Large intestine (tissue), 3 donors: ENCODE results near the gene DPP6. TPM values are rescaled to one million over a fixed set of nuclear protein-coding genes. Genes with fewer than 3 reads are reported as not detected.

ENCODE experiments used
- DNase-seq, 2 donors: peaks; one replicate each; pipeline versions ENCODE4 v3.0.0 to v3.0.0-alpha.2; 2013
- H3K27ac ChIP-seq: one replicate; pipeline ENCODE4 v1.5.1; 2013; ENCODE audit warnings: low read length
- H3K27me3 ChIP-seq: 2 replicates; pipeline ENCODE4 v1.6.1; 2013; ENCODE audit warnings: low read length; ENCODE audit not compliant: control insufficient read depth, insufficient read depth
- H3K36me3 ChIP-seq: 2 replicates; pipeline ENCODE4 v1.6.1; 2013; ENCODE audit warnings: low read length; ENCODE audit not compliant: control insufficient read depth, insufficient read depth
- H3K4me1 ChIP-seq: one replicate; pipeline ENCODE4 v1.6.1; 2013; ENCODE audit warnings: low read length; ENCODE audit not compliant: control insufficient read depth, insufficient read depth
- H3K4me3 ChIP-seq: one replicate; pipeline ENCODE4 v1.5.1; 2013; ENCODE audit warnings: low read length
- H3K9me3 ChIP-seq: one replicate; pipeline ENCODE4 v1.6.1; 2013; ENCODE audit warnings: mild to moderate bottlenecking, low read depth, low read length, moderate library complexity; ENCODE audit not compliant: control insufficient read depth
- WGBS: methylation state at CpG from one replicate; pipeline ENCODE4 v1.1.5; 2013; ENCODE audit warnings: low lambda C conversion rate; ENCODE audit not compliant: insufficient coverage; 5-methylcytosine and 5-hydroxymethylcytosine counted together
- polyA plus RNA-seq: library from polyadenylated mRNA; unstranded; fragments of 120-200 nt; gene quantifications from one replicate; pipeline ENCODE4 v1.2.1, GENCODE V29; 2013

DPP6 gene
- polyA plus RNA-seq, 1 donor = 7.8 TPM

GRCh38 chr7:154509192-154509591, 457.0 kb downstream of the DPP6 start:
- H3K36me3 ChIP-seq = no peaks in the 10 kb centered on the region
- no peak overlapping the region for H3K27ac ChIP-seq
- no peaks in the 10 kb centered on the region for H3K27me3 ChIP-seq
- H3K9me3 ChIP-seq = no peaks in the 10 kb centered on the region
- WGBS = 94% methylated on average over 2 of the region's 3 CpGs
- no peak overlapping the region for H3K4me3 ChIP-seq
- no peaks in the 10 kb centered on the region for H3K4me1 ChIP-seq
- DNase-seq = no peak

GRCh38 chr7:154512121-154512833, 460.1 kb downstream of the DPP6 start:
- no peaks in the 10 kb centered on the region for H3K4me1 ChIP-seq
- no peak overlapping the region for H3K4me3 ChIP-seq
- H3K9me3 ChIP-seq = no peaks in the 10 kb centered on the region
- H3K36me3 ChIP-seq = no peaks in the 10 kb centered on the region
- 87% methylated on average over 3 of the region's 7 CpGs for WGBS
- no peak for DNase-seq
- H3K27ac ChIP-seq = no peak overlapping the region
- H3K27me3 ChIP-seq = no peaks in the 10 kb centered on the region

DNA sequence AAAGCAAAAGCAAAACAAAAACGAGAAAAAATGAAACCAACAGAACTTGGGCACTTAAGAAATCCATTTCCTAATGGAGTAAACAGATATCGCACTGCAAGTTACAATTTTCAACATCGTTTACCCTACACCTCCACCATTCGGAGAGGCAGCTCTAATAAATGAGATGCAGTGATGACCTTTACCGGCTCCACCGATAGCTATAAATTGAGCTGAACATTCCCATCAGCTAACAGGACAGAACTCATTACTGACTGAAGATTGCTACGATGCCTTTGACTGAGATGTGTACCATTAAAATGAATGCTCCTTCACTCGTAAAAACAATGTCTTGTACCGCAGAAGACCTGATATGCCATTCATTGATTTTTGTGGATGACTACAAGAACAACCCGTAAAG, 465.6 kb downstream of the DPP6 start:
- DNase-seq = no peak
- no CpG with 5 or more reads among the region's 10 CpGs for WGBS
- no peak overlapping the region for H3K4me3 ChIP-seq
- no peak overlapping the region for H3K27ac ChIP-seq
- no peaks in the 10 kb centered on the region for H3K36me3 ChIP-seq
- H3K27me3 ChIP-seq = no peaks in the 10 kb centered on the region
- no peaks in the 10 kb centered on the region for H3K4me1 ChIP-seq
- no peaks in the 10 kb centered on the region for H3K9me3 ChIP-seq

- no peaks in the 10 kb centered on the region for H3K4me1 ChIP-seq
- WGBS = no CpG with 5 or more reads among the region's 4 CpGs
- no peaks in the 10 kb centered on the region for H3K27me3 ChIP-seq
- H3K9me3 ChIP-seq = no peaks in the 10 kb centered on the region
- H3K27ac ChIP-seq = no peak overlapping the region
- no peak overlapping the region for H3K4me3 ChIP-seq
- no peaks in the 10 kb centered on the region for H3K36me3 ChIP-seq
- DNase-seq = no peak
Observed at GRCh38 chr7:154519229-154519628, 467.0 kb downstream of the DPP6 start.

- WGBS = 100% methylated on average over 1 of the region's 1 CpG
- Histone ChIP-seq H3K27me3 (no peaks in the 10 kb centered on the region), H3K4me3 (no peak overlapping the region), H3K4me1 (no peaks in the 10 kb centered on the region), H3K27ac (no peak overlapping the region), H3K9me3 (no peaks in the 10 kb centered on the region), H3K36me3 (no peaks in the 10 kb centered on the region)
- DNase-seq = no peak
Observed at GRCh38 chr7:154530136-154530535, 477.9 kb downstream of the DPP6 start.

GRCh38 chr7:154532771-154533170, 480.6 kb downstream of the DPP6 start:
- no peaks in the 10 kb centered on the region for H3K36me3 ChIP-seq

GRCh38 chr7:154540596-154540995, 488.4 kb downstream of the DPP6 start:
- Histone ChIP-seq H3K36me3 (no peaks in the 10 kb centered on the region), H3K27ac (no peak overlapping the region), H3K4me1 (no peaks in the 10 kb centered on the region), H3K9me3 (no peaks in the 10 kb centered on the region), H3K27me3 (no peaks in the 10 kb centered on the region), H3K4me3 (no peak overlapping the region)
- DNase-seq = no peak
- 89% methylated on average over 3 of the region's 4 CpGs for WGBS

More at GRCh38 chr7:154532771-154533170, 480.6 kb downstream of the DPP6 start:
- Histone ChIP-seq H3K27ac (no peak overlapping the region), H3K9me3 (no peaks in the 10 kb centered on the region), H3K4me3 (no peak overlapping the region), H3K4me1 (no peaks in the 10 kb centered on the region), H3K27me3 (no peaks in the 10 kb centered on the region)
- DNase-seq = no peak

- Histone ChIP-seq H3K4me1 (no peaks in the 10 kb centered on the region), H3K4me3 (no peak overlapping the region), H3K27me3 (no peaks in the 10 kb centered on the region), H3K27ac (no peak overlapping the region), H3K36me3 (no peaks in the 10 kb centered on the region), H3K9me3 (no peaks in the 10 kb centered on the region)
- DNase-seq = no peak
- 50% methylated on average over 1 of the region's 5 CpGs for WGBS
Observed at GRCh38 chr7:154541606-154542005, 489.4 kb downstream of the DPP6 start.

DNA sequence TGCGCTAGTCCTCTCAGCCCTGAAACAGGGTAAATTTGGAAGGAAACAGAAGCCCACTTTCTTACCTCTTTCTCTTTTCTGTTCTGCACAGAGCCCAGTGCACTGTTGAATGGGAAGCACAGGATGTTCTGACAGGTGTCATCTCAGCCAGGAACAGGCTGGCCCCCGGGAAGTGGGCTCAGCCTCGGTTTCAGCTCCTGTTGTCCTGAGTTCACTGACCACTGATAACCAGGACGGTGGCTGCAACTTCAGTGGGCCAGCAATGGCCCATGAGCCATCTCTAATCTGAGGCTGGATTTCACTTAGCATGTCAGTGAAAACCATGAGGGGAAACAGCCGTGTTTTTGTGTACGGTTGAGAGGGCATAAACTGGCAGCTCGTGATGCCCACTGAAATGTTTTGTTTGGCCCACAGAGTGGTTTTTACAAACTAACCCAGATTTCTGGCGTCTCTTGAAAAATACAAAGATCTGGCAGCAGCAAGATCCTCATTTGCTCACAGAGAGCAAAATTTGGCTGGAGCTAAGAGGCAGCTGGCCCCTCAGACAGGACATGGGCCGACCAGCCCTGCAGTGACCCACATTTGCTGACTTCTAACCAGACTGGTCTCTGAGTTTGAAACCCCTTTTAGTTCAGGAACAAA, 494.9 kb downstream of the DPP6 start:
- H3K4me3 ChIP-seq = no peak overlapping the region
- 60% methylated on average over 1 of the region's 9 CpGs for WGBS
- H3K27ac ChIP-seq = no peak overlapping the region
- no peaks in the 10 kb centered on the region for H3K9me3 ChIP-seq
- H3K4me1 ChIP-seq = no peaks in the 10 kb centered on the region
- H3K27me3 ChIP-seq = no peaks in the 10 kb centered on the region
- no peaks in the 10 kb centered on the region for H3K36me3 ChIP-seq
- no peak for DNase-seq

DNA sequence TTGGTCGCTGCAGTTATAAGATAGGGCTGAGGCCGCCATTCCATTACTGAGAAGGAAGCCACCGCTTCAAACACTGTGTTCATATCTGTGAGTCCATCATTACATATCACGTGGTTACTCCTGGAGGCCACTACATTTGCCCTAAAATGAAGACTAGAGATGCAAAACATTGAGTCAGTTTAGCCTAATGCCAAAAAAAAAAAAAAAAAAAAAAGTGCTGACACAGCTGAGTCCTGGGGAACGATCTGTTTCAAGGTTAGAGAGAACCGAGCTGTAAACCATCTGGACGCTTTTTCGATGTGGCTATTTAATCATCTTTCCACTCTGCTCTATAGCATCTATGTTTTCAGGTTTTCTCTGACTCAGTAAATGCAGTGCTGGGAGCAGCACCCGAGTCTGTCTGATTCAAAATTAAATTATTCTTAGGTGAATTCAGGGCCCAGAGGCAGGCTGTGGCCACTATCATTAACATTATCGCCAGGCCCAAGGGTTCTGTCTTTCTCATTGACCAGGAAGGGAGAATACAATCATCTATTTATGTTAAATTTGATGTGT, 501.6 kb downstream of the DPP6 start:
- Histone ChIP-seq H3K27me3 (no peaks in the 10 kb centered on the region), H3K4me1 (no peaks in the 10 kb centered on the region), H3K36me3 (no peaks in the 10 kb centered on the region), H3K9me3 (no peaks in the 10 kb centered on the region), H3K4me3 (no peak overlapping the region), H3K27ac (no peak overlapping the region)
- WGBS = 80% methylated on average over 2 of the region's 10 CpGs
- DNase-seq = no peak

- no peak for DNase-seq
Observed at GRCh38 chr7:154559454-154559853, 507.3 kb downstream of the DPP6 start.

More at GRCh38 chr7:154559454-154559853, 507.3 kb downstream of the DPP6 start:
- Histone ChIP-seq H3K4me1 (no peaks in the 10 kb centered on the region), H3K27ac (no peak overlapping the region), H3K4me3 (no peak overlapping the region), H3K36me3 (no peaks in the 10 kb centered on the region), H3K9me3 (no peaks in the 10 kb centered on the region), H3K27me3 (no peaks in the 10 kb centered on the region)
- WGBS = 100% methylated on average over 1 of the region's 3 CpGs
